DND-41 (cell line): ENCODE data around the gene UBAC1.

Experiments
- ATAC-seq: fragments of 200-7000 bp; cut with Tn5 transposase; 3 replicates; pipeline ENCODE4 v1.9.1; 2021; ENCODE audit warnings: low read depth; ENCODE audit not compliant: insufficient read depth
- DNase-seq: peaks from one replicate; pipeline ENCODE4 v3.0.0-alpha.2; 2020
- H2AFZ ChIP-seq: 2 replicates; pipeline ENCODE4 v1.6.0; 2012; ENCODE audit warnings: low read depth, low read length
- H3K27ac ChIP-seq: 2 replicates; pipeline ENCODE4 v1.5.1; 2012; ENCODE audit warnings: low read length, inconsistent platforms
- H3K27me3 ChIP-seq: fragments of 200-600 bp; sonication (generic); 2 replicates; pipeline ENCODE4 v1.6.0; 2012; ENCODE audit warnings: low read length, mild to moderate bottlenecking, inconsistent platforms; ENCODE audit not compliant: insufficient read depth, poor library complexity
- H3K36me3 ChIP-seq: 2 replicates; pipeline ENCODE4 v1.5.1; 2012; ENCODE audit warnings: low read length, inconsistent platforms; ENCODE audit not compliant: insufficient read depth
- H3K4me1 ChIP-seq: 2 replicates; pipeline ENCODE4 v1.5.1; 2012; ENCODE audit warnings: mild to moderate bottlenecking, low read length; ENCODE audit not compliant: insufficient read depth
- H3K4me2 ChIP-seq: 2 replicates; pipeline ENCODE4 v1.6.0; 2012; ENCODE audit warnings: mild to moderate bottlenecking, moderate library complexity, low read length, inconsistent platforms; ENCODE audit not compliant: insufficient read depth
- H3K4me3 ChIP-seq, 2 experiments: fragments of 200-600 bp in 1 of 2; shearing (Covaris generic) in 1 of 2; 2 replicates each; pipeline ENCODE4 v1.5.1; 2012 to 2016; ENCODE audit warnings: inconsistent platforms in 2 of 2, low read length in 2 of 2, mild to moderate bottlenecking in 2 of 2, low read depth in 1 of 2, moderate library complexity in 1 of 2
- H3K79me2 ChIP-seq: 2 replicates; pipeline ENCODE4 v1.6.0; 2012; ENCODE audit warnings: low read length, inconsistent platforms; ENCODE audit not compliant: insufficient read depth
- H3K9ac ChIP-seq: 2 replicates; pipeline ENCODE4 v1.6.0; 2012; ENCODE audit warnings: low read depth, mild to moderate bottlenecking, inconsistent platforms, low read length, moderate library complexity
- H3K9me3 ChIP-seq: 2 replicates; pipeline ENCODE4 v1.5.1; 2012; ENCODE audit warnings: low read length, moderate library complexity, mild to moderate bottlenecking, inconsistent platforms; ENCODE audit not compliant: insufficient read depth, severe bottlenecking
- H4K20me1 ChIP-seq: 2 replicates; pipeline ENCODE4 v1.6.0; 2012; ENCODE audit warnings: low read length; ENCODE audit not compliant: insufficient read depth
- EZH2 ChIP-seq: IDR thresholded peaks from 3 replicates; pipeline ENCODE4 v1.6.1; 2012; ENCODE audit warnings: borderline replicate concordance, low read depth, mild to moderate bottlenecking, moderate library complexity, low read length, inconsistent platforms; ENCODE audit not compliant: severe bottlenecking
- TF ChIP-seq, protein P1 (sequence below): IDR thresholded peaks from 2 replicates; pipeline ENCODE4 v1.5.1; 2012; ENCODE audit warnings: borderline replicate concordance, low read length, moderate library complexity, mild to moderate bottlenecking; ENCODE audit not compliant: poor library complexity, severe bottlenecking; ENCODE audit errors: extremely low read depth

Gene UBAC1

GRCh38 chr9:135997090-135998015, 36.2 kb upstream of the UBAC1 start:
- TF ChIP-seq, protein P1, sequence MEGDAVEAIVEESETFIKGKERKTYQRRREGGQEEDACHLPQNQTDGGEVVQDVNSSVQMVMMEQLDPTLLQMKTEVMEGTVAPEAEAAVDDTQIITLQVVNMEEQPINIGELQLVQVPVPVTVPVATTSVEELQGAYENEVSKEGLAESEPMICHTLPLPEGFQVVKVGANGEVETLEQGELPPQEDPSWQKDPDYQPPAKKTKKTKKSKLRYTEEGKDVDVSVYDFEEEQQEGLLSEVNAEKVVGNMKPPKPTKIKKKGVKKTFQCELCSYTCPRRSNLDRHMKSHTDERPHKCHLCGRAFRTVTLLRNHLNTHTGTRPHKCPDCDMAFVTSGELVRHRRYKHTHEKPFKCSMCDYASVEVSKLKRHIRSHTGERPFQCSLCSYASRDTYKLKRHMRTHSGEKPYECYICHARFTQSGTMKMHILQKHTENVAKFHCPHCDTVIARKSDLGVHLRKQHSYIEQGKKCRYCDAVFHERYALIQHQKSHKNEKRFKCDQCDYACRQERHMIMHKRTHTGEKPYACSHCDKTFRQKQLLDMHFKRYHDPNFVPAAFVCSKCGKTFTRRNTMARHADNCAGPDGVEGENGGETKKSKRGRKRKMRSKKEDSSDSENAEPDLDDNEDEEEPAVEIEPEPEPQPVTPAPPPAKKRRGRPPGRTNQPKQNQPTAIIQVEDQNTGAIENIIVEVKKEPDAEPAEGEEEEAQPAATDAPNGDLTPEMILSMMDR = no peak
- TF ChIP-seq EZH2 = no peak
- Histone ChIP-seq H3K79me2 (no peaks in the 10 kb centered on the region), H3K36me3 (no peaks in the 10 kb centered on the region), H2AFZ (no peak overlapping the region), H3K27ac (no peak overlapping the region), H3K4me3 (no peak overlapping the region), H4K20me1 (no peaks in the 10 kb centered on the region; the same call in 1 of the 2 replicates), H3K4me1 (no peaks in the 10 kb centered on the region), H3K27me3 (no peaks in the 10 kb centered on the region), H3K9ac (no peak overlapping the region), H3K9me3 (no peaks in the 10 kb centered on the region), H3K4me2 (no peak overlapping the region)
- ATAC-seq (no peak), DNase-seq (no peak)

DNA sequence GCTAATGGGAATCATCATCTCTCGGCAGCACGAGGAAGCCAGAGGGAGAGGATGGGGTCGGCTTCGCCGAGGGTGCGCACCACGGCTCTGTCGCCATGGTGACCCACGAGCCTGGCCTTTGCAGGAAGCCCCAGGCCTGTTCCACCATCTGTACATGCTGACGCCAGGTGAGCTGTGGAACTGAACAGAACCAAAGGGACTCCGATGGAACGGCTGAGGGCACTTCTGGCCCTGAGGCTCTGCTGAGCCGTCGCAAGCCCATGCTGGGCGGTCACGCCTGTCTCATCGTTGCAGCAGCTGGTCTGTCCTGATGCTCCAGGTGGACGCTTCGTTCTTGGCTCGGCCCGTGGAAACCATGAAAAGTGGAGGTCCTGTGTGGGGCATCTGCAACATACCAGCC, 34.6 kb upstream of the UBAC1 start:
- Histone ChIP-seq H3K27me3 (no peaks in the 10 kb centered on the region), H2AFZ (no peak overlapping the region), H3K9ac (no peak overlapping the region), H3K79me2 (no peaks in the 10 kb centered on the region), H3K4me2 (no peak overlapping the region), H4K20me1 (no peaks in the 10 kb centered on the region), H3K4me3 (no peak overlapping the region), H3K9me3 (no peaks in the 10 kb centered on the region), H3K36me3 (no peaks in the 10 kb centered on the region), H3K27ac (no peak overlapping the region), H3K4me1 (no peaks in the 10 kb centered on the region)
- no peak for ATAC-seq
- DNase-seq = no peak
- TF ChIP-seq, protein P1 = no peak
- no peak for TF ChIP-seq EZH2

DNA sequence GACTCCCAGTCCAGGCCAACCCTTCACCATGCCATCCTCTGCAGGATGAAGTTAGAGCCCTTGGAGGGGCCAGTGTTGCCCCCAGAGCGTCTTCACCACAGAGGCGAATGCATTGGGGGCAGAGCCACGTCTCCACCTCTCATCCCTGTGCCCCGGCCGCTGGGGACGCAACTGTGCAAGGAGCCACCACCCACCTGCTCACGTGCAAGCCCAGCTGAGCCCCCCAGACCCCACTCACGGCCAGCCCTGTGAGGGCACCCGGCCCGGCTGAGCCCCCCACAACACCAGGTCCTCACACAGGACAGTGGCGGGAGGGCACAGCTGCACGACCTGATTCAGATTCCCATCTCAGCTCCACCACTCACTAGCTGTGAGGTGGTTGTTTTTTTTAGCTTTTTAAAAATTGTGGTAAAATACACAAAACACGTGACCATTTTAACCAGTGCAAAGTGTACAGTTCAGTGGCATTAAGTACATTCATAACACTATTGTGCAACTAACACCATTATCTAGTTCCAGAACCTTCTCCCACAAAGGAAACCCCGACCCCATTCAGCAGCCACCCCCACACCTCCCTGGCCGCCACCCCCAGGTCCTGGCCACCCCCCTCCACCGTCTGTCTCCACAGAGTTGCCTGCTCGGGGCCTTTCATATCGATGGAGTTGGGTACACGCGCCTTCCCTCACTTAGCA, 33.5 kb upstream of the UBAC1 start:
- Histone ChIP-seq H3K4me3 (no peak overlapping the region), H4K20me1 (0 out of 2 replicates have a peak, but pooled peaks cover 2% of the 10 kb centered on the region), H3K79me2 (no peaks in the 10 kb centered on the region), H3K27me3 (peaks cover 7% of the 10 kb centered on the region), H2AFZ (no peak overlapping the region), H3K9me3 (no peaks in the 10 kb centered on the region), H3K4me2 (no peak overlapping the region), H3K36me3 (no peaks in the 10 kb centered on the region), H3K4me1 (peaks cover 5% of the 10 kb centered on the region; the same call in 1 of the 2 replicates), H3K9ac (no peak overlapping the region), H3K27ac (no peak overlapping the region)
- TF ChIP-seq, protein P1 = no peak
- ATAC-seq (no peak), DNase-seq (no peak)
